B cell (primary cell): ENCODE measurements around the gene SYTL5. TPM values are rescaled to one million over a fixed set of nuclear protein-coding genes. Genes with fewer than 3 reads are reported as not detected.

Source experiments
- ATAC-seq: fragments of 200-7000 bp; cut with Tn5 transposase; one replicate; pipeline ENCODE4 v1.10.0; 2021; ENCODE audit warnings: low read depth, mild to moderate bottlenecking, moderate number of reproducible peaks, moderate library complexity
- CTCF ChIA-PET: fragments of 350-600 bp; sonication (Branson Sonifier 250); formaldehyde crosslinking; loops from one replicate; lab custom pipeline; 2021; ENCODE audit warnings: antibody characterized with exemption, inconsistent platforms; lab: Charles Lee
- POLR2A ChIA-PET: fragments of 350-600 bp; sonication (Branson Sonifier 250); formaldehyde crosslinking; loops from one replicate; lab custom pipeline; 2021; ENCODE audit warnings: antibody characterized with exemption; lab: Charles Lee
- DNase-seq: peaks from one replicate; pipeline ENCODE4 v3.0.0; 2013
- H2AFZ ChIP-seq: 2 replicates; pipeline ENCODE4 v1.6.1; 2012; ENCODE audit warnings: mild to moderate bottlenecking, low read depth, low read length; ENCODE audit not compliant: insufficient read depth, poor library complexity, severe bottlenecking
- H3K27ac ChIP-seq, 2 donors: 1 replicate in 1 of 2; 2 replicates in 1 of 2; pipeline ENCODE4 v1.5.1; 2012 to 2013; ENCODE audit warnings: low read length in 2 of 2, mild to moderate bottlenecking in 2 of 2, moderate library complexity in 1 of 2
- H3K27me3 ChIP-seq, 4 experiments: fragments of 200-600 bp in 1 of 4; sonication (generic) in 1 of 4; replicated peaks in 1 of 4; 1 replicate in 2 of 4; 2 replicates in 2 of 4; pipeline versions ENCODE4 v1.6.1 to v1.7.0; 2013 to 2016; ENCODE audit warnings: low read length in 3 of 4, mild to moderate bottlenecking in 2 of 4, mixed read lengths in 1 of 4, moderate library complexity in 1 of 4; ENCODE audit not compliant: insufficient read depth in 4 of 4, control insufficient read depth in 3 of 4; ENCODE audit errors: control extremely low read depth in 1 of 4
- H3K36me3 ChIP-seq, 2 experiments: replicated peaks in 1 of 2; 1 replicate in 1 of 2; 2 replicates in 1 of 2; pipeline versions ENCODE4 v1.6.1 to v1.7.1; 2013; ENCODE audit warnings: low read length in 1 of 2; ENCODE audit not compliant: insufficient read depth in 2 of 2, control insufficient read depth in 1 of 2; ENCODE audit errors: control extremely low read depth in 1 of 2, extremely low read depth in 1 of 2
- H3K4me1 ChIP-seq, 2 donors: fragments of 200-600 bp in 1 of 2; sonication (generic) in 1 of 2; 1 replicate in 1 of 2; 2 replicates in 1 of 2; pipeline versions ENCODE4 v1.5.1 to v1.6.1; 2013 to 2017; ENCODE audit warnings: low read length in 2 of 2; ENCODE audit not compliant: control insufficient read depth in 2 of 2, insufficient read depth in 2 of 2
- H3K4me2 ChIP-seq: replicated peaks from 2 replicates; pipeline ENCODE3; 2012; ENCODE audit warnings: mild to moderate bottlenecking, low read depth, low read length; ENCODE audit not compliant: poor library complexity, severe bottlenecking
- H3K4me3 ChIP-seq, 5 experiments: fragments of 200-600 bp in 1 of 5; sonication (generic) in 1 of 5; 1 replicate in 3 of 5; 2 replicates in 2 of 5; pipeline versions ENCODE4 v1.5.1 to v1.7.0; 2011 to 2016; ENCODE audit warnings: low read length in 4 of 5, mild to moderate bottlenecking in 4 of 5, low read depth in 2 of 5, control low read depth in 1 of 5, moderate library complexity in 1 of 5; ENCODE audit not compliant: insufficient read depth in 1 of 5; ENCODE audit errors: control extremely low read depth in 1 of 5, extremely low read depth in 1 of 5
- H3K79me2 ChIP-seq: fragments of 200-600 bp; sonication (generic); one replicate; pipeline ENCODE4 v1.6.0; 2016; ENCODE audit warnings: low read length; ENCODE audit not compliant: control insufficient read depth, insufficient read depth
- H3K9ac ChIP-seq: fragments of 200-600 bp; sonication (generic); 2 replicates; pipeline ENCODE4 v1.6.1; 2017; ENCODE audit warnings: mild to moderate bottlenecking, low read length, moderate library complexity
- H3K9me3 ChIP-seq, 3 donors: one replicate each; pipeline versions ENCODE4 v1.6.1 to v1.7.1; 2013; ENCODE audit warnings: low read length in 2 of 3; ENCODE audit not compliant: control insufficient read depth in 2 of 3, insufficient read depth in 1 of 3; ENCODE audit errors: control extremely low read depth in 1 of 3
- H4K20me1 ChIP-seq: 2 replicates; pipeline ENCODE4 v1.6.0; 2012; ENCODE audit warnings: mild to moderate bottlenecking, low read length; ENCODE audit not compliant: insufficient read depth, control insufficient read depth, poor library complexity, severe bottlenecking
- H3K27ac Mint-ChIP-seq: one replicate; pipeline ENCODE4 v1.8.0; 2021; ENCODE audit warnings: mixed read lengths
- H3K27me3 Mint-ChIP-seq: one replicate; pipeline ENCODE4 v1.8.0; 2021; ENCODE audit warnings: mixed read lengths
- H3K4me1 Mint-ChIP-seq: one replicate; pipeline ENCODE4 v1.8.0; 2021; ENCODE audit warnings: mixed read lengths
- H3K4me3 Mint-ChIP-seq: one replicate; pipeline ENCODE4 v1.8.0; 2021; ENCODE audit warnings: mixed read lengths
- H3K9me3 Mint-ChIP-seq: one replicate; pipeline ENCODE4 v1.8.0; 2022; ENCODE audit warnings: mixed read lengths; ENCODE audit not compliant: insufficient read depth
- CTCF ChIP-seq: fragments of 200-600 bp; IDR thresholded peaks from one replicate; pipeline ENCODE4 v1.8.0; 2022; ENCODE audit warnings: antibody characterized with exemption, mild to moderate bottlenecking
- EZH2 ChIP-seq: IDR thresholded peaks from 2 replicates; pipeline ENCODE4 v1.6.1; 2012; ENCODE audit warnings: borderline replicate concordance, low read depth, mild to moderate bottlenecking, moderate library complexity, low read length; ENCODE audit not compliant: insufficient read depth, poor library complexity, severe bottlenecking
- WGBS: methylation state at CpG from one replicate; pipeline ENCODE4 v1.1.5; 2013; ENCODE audit warnings: missing lambda C conversion rate; ENCODE audit not compliant: insufficient coverage; 5-methylcytosine and 5-hydroxymethylcytosine counted together
- intact Hi-C: fragments of 100-400 bp; cut with micrococcal nuclease; formaldehyde crosslinking; loops from one replicate; pipeline ENCODE4 v1.10.0; 2022
- polyA plus RNA-seq: library from polyadenylated mRNA; depleted of rRNA; stranded (reverse); fragments of >200 nt; gene quantifications from 2 replicates; pipeline ENCODE4 v1.2.3, GENCODE V29; 2012
- total RNA-seq, 2 donors: library from RNA; stranded (reverse); fragments of 120-200 nt in 1 of 2; gene quantifications; 1 replicate in 1 of 2; 2 replicates in 1 of 2; pipeline versions ENCODE4 v1.2.3 to v1.2.4, GENCODE V29; 2013 to 2022

Gene SYTL5
- total and polyA plus RNA-seq, 2 donors (not counting 1 experiment from before 2014, with no cell fraction given) = 0.01 TPM; not detected in 1

DNA sequence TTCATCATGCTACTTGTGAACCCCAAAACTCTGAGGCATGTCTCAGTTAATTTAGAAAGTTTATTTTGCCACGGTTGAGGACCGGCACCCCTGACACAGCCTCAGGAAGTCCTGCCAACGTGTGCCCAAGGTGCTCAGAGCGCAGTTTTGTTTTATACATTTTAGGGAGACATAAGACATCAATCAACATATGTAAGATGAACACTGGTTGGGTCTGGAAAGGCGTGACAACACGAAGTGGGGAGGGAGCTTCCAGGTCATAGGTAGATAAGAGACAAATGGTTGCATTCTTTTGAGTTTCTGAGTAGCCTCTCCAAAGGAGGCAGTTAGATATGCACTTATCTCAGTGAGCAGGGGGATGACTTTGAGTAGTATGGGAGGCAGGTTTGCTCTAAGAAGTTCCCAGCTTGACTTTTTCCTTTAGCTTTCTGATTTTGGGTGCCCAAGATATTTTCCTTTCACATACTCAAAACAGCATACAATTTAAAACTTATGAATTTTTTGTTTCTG lies 98.9 kb downstream of the SYTL5 start:
- no peak for ATAC-seq
- H3K4me2 ChIP-seq = no peak overlapping the region
- POLR2A ChIA-PET = no interaction called here

More for the DNA sequence above, 98.9 kb downstream of the SYTL5 start:
- Histone ChIP-seq H3K4me1 (no peaks in the 10 kb centered on the region), H3K27ac (no peak overlapping the region), H3K9me3 (no peaks in the 10 kb centered on the region), H3K79me2 (no peaks in the 10 kb centered on the region), H3K4me3 (no peak overlapping the region), H3K36me3 (no peaks in the 10 kb centered on the region), H4K20me1 (no peaks in the 10 kb centered on the region), H3K9ac (no peak overlapping the region), H2AFZ (no peak overlapping the region), H3K27me3 (no peaks in the 10 kb centered on the region)
- H3K27ac Mint-ChIP-seq = no peak overlapping the region
- H3K4me3 Mint-ChIP-seq = no peak overlapping the region
- H3K4me1 Mint-ChIP-seq = peaks cover 2% of the 10 kb centered on the region
- TF ChIP-seq CTCF (no peak), EZH2 (no peak)
- no CpG with 5 or more reads among the region's 6 CpGs for WGBS
- no peaks in the 10 kb centered on the region for H3K9me3 Mint-ChIP-seq
- DNase-seq = no peak
- intact Hi-C loops = no loop called here
- no peaks in the 10 kb centered on the region for H3K27me3 Mint-ChIP-seq
- CTCF ChIA-PET = no interaction called here
